ENCODE data around the gene NOP56.

Gene NOP56

DNA sequence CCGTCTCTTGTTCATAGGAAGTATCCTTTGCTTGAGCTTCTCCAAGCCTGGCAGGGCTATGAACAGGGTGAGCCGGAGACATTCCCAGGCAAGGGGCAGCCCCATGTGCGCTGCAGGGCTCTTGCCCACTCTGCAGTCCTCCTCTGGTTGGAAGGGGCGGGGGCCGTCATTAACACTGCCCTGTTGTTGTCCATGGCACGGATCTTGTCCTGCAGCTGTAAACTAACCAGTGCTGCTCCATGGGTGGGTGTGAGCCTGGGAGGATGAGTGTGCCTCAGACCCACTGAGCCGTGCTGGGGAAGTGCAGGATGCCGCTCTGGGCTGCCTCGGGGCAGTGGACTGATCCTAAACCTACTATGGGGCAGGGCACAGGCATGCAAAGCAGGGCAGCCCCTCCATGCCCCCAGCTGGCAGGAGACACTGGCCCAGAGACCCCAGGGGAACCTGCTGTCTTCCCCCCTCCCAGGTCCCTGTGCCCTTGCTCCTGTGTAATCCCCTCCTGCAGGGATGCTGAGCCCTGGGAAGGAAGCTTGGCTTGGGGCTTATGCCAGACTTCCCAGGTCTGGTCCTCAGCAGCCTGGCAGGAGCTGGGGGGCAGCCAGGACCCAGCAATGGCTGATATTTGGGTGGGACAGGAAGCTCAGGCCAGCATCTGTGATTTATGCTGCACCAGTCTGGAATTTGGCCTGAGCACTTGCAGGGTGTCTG is 48.6 kb downstream of the NOP56 start:
- DNase-seq, result peak in 33 of 56 donors; percentile 6 to 75 (median 43)

DNA sequence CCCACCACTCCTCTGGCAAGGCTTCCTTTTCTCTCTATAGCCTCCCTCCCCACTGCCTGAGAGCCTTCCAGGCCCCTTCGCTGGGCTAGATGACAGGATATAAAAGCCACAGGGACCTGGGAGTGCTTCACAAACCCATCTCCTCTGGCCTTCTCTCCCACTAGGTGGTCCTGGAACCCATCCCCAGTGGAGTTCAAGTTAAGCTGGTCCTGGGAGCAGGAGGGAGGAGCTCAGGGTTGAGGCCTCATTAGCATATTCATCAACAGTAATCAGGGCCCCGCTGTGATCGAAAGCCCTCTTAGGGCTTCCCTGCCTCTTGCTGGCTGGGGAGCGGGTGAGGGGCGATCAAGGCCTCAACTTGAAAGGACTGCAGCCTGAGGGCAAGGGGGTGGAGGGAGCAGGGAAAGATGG is 49.2 kb downstream of the NOP56 start:
- no peak for DNase-seq

GRCh38 chr20:2703716-2704475 is 51.5 kb downstream of the NOP56 start:
- DNase-seq, result no peak

- no peak for DNase-seq
These were observed 53.7 kb downstream of the NOP56 start for GRCh38 chr20:2705931-2706645.

GRCh38 chr20:2706688-2707352 is 54.4 kb downstream of the NOP56 start:
- no peak for DNase-seq

DNA sequence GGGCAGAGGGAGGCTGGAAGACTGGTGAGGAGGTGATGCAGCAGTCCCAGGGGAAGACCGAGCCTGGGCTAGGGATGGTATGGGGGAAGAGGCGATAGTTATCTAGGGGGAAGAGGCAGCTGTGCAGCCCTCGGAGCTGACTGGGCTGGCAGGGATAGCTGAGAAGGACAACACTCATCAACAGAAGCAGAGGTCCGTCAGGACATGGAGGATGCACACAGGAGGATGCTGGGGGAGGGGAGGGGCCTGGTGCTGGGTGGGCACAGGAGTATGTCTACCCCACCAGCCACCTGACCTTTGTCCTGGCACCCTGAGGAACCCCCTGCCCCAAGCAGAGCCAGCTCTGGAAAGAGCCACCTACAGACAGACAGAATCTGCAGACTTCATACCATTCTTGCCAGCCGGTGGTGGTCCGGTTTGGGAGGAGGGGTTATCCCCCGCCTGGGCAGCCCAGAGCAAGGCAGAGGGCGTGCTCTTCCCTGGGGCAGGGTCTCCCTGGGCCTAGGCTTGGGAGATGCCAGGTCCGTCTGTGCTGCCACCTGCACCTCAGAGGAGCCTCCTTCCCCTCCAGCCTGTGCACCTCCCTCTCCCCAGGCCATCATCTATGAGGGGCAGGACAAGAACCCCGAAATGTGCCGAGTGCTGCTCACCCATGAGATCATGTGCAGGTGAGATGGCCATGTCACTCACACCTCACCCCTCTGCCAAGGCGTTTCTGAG is 55.1 kb downstream of the NOP56 start:
- DNase-seq, result no peak
